Hepatocyte (in vitro differentiated cells): ENCODE measurements around the gene SNX11.

Source experiments
- EZH2 ChIP-seq: fragments of 200-600 bp; sonication (generic); IDR thresholded peaks from 2 replicates; pipeline ENCODE4 v1.6.1; 2016; ENCODE audit warnings: antibody characterized with exemption, mild to moderate bottlenecking, borderline replicate concordance
- EZH2phosphoT487 ChIP-seq: fragments of 200-600 bp; sonication (generic); IDR thresholded peaks from one replicate; pipeline ENCODE4 v1.6.1; 2018; ENCODE audit warnings: antibody characterized with exemption, mild to moderate bottlenecking, low read depth, moderate library complexity; ENCODE audit not compliant: unreplicated experiment, severe bottlenecking
- TF ChIP-seq, protein P1 (sequence below): fragments of 200-600 bp; sonication (generic); IDR thresholded peaks from 2 replicates; pipeline ENCODE4 v1.5.1; 2016; ENCODE audit warnings: antibody characterized with exemption, mild to moderate bottlenecking; ENCODE audit not compliant: poor library complexity

DNA sequence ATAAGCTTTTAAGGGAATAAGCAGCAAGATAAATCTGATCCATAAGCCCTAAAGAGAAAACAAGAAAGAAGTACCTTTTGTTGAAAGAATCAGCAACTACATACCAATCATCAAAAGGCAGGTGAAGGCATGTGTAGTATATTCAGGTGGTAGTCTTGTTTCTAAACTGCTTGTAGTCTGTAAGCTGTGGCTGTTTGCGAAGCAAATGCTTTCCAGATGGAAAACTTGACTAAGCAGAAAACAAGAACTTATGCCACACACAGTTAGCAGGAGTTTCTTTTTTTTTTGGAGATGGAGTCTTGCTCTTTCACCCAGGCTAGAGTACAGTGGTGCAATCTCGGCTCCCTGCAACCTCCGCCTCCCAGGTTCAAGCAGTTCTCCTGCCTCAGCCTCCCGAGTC, 12.0 kb upstream of the SNX11 start:
- TF ChIP-seq, protein P1, sequence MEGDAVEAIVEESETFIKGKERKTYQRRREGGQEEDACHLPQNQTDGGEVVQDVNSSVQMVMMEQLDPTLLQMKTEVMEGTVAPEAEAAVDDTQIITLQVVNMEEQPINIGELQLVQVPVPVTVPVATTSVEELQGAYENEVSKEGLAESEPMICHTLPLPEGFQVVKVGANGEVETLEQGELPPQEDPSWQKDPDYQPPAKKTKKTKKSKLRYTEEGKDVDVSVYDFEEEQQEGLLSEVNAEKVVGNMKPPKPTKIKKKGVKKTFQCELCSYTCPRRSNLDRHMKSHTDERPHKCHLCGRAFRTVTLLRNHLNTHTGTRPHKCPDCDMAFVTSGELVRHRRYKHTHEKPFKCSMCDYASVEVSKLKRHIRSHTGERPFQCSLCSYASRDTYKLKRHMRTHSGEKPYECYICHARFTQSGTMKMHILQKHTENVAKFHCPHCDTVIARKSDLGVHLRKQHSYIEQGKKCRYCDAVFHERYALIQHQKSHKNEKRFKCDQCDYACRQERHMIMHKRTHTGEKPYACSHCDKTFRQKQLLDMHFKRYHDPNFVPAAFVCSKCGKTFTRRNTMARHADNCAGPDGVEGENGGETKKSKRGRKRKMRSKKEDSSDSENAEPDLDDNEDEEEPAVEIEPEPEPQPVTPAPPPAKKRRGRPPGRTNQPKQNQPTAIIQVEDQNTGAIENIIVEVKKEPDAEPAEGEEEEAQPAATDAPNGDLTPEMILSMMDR, result no peak
- TF ChIP-seq EZH2 (no peak), EZH2phosphoT487 (no peak)
